GM21529 (cell line): ENCODE data around the gene IGLON5.

Source experiments
- ATAC-seq: cut with Tn5 transposase; IDR thresholded peaks from one replicate; pipeline ENCODE4 v1.9.1; 2021; ENCODE audit not compliant: unreplicated experiment

IGLON5 gene

DNA sequence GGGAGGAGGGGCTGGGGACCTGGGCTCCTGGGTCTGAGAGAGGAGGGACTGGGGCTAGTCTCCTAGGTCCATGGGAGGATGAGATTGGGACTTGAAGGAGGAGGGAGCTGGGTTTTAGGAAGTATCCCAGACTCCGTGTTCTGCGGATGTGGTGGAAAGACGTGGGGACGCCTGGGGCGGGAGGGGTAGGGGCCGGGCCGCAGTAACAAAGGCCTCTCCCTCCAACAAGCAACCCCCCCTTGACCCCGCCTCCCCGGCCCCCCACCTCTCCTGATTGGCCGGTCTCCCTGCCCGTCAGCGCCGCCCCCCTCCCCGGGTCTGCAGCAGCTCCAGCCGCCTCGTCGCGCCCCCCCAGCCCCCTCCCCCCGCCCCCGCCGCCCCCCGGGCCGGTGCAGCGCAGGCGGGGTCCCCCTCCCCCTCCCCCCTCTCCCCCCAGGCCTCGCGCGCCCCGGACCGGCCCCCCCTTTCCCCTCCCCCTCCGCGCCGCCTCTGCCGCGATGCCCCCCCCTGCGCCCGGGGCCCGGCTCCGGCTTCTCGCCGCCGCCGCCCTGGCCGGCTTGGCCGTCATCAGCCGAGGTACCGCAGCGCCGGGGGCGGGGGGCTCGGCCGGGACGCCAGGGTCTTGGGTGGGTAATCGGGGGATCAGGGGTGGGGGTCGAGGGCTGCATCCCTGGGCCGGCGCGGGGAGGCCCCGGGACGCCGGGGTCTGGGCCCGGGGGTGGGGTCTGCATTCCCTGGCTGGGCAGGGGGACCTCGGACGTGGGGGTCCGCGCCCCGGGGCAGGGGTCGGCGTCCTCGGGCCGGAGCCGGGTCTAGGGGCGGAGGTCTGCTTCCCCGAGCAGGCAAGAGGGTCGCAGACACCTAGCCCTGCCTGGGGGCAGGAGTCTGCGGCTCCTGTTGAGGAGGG lies at the start of gene IGLON5:
IGLON5 (plus strand) TSS at position 294 of the 907 bp plus-strand sequence; CDS start at position 498, 204 bp downstream.
- ATAC-seq = no peak

DNA sequence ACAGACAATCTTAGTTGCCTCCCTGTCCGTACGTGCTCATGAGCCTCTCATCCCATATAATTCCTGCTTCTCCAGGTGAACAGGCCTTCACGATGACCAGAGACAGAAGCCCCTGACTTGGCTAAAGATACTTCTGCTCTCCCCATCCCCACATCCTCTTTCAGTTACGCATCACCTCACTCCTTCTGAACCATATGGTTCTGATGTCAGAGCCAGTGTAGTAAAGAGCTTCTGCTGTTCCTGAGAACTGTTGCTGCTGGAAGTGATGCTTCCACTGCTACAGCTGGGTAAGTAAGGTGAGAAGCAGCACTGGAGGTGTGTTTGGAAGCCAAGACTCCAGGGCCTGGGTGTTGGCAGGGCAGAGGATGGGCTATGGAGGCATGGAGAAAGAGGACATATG lies 47.6 kb upstream of the IGLON5 start:
- no peak for ATAC-seq

DNA sequence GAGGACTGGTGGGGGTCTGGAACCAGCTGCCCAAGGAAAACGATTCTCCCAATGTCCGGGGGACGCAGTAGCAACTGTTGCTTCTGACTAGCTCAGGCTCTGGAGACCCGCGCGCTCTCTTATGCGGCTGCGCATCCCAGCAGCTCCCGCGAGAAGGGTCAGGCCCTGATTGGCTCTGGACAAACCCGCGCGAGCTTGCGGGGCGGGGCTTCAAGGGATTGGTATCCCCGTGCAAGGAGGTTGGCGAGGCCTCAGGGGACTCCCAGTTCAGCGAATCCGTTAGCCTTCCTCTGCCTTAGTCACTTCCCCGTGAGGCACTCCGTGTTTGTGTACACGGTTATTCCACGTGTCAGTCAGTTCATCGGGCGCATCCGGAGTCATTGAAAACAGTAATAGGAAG lies 40.4 kb upstream of the IGLON5 start:
- ATAC-seq = no peak

DNA sequence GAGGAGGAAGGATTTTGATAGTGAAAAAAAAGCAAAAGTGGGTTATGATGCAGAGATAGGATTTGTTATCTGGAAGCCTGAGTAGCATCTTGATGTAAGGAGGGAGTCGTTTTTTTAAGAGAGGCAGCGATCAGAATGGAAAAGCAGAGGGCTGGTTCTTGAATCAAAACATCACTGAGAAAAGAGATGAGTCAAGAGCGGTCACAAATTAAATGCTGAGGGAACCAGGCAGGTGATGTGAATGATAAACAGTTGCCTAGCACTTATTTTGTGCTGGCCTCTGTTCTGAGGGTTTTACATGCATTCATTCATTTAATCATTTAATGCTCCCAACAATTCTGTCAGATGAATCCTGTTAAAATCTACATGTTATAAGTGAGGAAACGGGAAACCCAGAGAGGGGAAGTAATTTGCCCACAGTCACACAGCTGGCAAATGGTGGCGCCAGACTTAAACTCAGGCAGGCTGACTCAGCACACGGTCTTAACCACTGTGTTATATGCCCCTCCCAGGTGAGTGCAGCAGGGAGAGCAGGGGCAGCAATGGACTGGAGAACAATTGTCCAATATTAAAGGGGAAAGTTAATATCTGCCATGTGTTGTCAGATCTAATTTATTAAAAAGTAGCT lies 39.1 kb upstream of the IGLON5 start:
- ATAC-seq = no peak

DNA sequence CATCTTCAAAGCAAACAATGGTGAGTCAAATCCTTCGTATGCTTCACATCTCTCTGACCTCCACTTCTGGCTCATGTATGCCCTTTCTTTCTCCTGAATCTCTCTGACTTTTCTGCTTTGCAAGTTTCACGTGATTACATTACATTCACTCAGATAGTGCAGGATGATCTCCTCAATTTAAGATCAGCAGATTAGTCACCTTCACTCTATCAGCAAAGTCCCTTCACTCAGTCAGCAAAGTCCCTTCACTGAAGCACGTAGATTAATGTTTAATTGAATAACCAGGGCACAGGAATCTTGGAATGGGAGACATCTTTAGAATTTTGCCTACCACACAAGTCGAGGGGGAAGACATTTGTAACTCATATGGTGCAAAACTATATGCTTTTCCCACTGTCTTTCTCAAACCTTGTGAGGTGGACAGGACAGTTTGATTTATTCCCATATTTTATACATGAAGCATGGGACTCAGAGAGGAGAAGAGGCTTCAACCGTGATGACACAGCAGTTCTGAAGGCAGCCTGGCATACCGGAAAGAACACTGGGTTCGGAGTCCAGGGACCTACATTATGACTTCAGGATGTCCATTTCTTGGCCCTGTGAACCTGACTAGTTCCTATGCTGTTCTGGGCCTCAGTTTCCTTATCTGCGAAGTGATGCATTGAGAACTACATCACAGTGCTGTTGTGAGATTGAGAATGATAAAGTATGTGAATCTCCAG lies 37.2 kb upstream of the IGLON5 start:
- ATAC-seq = no peak

DNA sequence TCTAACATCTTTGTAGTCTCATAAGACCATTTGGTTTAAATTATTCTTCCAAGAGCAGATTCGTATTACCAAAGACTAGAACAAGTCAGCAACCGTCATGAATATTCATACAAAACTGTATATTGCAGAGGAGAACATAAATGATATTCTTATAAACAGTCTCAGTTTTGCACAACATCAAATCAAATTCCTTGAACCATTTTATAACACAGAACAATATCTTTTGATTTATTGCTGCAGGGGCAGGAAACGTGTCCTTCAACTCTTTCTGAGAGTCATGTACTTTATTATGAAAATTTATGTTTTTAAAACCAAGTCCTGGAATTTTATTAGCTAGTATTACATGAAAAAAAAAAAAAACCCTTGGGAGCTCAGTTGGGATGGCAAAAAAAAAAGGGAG lies 34.3 kb upstream of the IGLON5 start:
- ATAC-seq = no peak

DNA sequence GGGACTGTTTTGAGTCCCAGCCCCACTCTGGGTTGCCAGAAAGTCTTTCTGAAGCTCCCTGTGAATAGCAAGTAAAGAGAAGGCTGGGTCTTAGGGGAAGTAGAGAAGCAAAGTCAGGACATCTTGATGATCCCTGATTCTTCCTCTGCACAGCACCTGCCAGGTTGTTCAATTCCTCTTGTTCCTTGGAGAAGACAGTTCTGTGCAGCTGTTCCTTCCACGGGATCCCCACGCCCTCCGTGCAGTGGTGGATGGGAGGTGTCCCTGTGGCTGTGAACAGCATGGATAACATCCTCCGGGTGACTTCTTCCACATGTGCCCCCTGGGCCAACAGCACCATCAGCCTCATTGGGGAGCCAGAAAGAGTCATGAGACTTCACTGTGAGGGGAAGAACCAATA lies 29.1 kb upstream of the IGLON5 start:
- ATAC-seq = no peak

DNA sequence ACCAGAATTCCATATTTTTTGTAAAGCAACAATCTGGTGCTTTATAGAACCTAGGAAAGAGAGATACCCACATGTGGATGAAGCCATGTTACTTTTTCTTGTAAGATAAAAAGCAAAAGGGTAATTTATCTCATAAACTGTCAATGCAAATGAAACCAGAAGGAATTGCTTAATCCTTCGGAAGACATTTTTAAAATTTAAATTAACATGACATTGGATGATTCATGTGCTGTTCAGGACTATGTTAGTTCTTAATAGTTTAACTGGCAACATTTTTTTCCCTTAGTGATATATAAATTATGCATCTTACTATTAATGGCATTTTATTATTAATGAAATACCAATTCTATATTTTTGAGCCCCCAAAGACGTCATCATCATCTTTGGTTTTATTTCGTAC lies 25.8 kb upstream of the IGLON5 start:
- no peak for ATAC-seq

DNA sequence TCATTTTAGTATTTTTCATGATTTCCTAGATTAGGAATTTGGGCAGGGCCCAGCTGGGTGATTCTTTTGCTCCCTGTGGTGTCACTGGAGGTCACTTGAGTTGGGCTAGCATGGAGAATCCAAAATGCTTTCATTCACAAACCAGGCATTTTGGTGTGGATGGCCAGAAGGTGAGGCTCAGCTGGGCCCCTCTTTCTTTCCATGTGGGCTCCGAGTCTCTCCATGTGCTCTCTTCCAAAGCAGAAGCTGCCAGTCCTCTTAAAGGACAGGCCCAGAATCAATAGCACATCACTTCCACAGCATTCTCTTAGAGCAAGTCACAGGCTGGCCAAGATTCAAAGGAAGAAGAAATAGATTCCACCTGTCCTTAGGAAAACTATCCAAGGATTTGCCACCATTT lies 21.8 kb upstream of the IGLON5 start:
- no peak for ATAC-seq

DNA sequence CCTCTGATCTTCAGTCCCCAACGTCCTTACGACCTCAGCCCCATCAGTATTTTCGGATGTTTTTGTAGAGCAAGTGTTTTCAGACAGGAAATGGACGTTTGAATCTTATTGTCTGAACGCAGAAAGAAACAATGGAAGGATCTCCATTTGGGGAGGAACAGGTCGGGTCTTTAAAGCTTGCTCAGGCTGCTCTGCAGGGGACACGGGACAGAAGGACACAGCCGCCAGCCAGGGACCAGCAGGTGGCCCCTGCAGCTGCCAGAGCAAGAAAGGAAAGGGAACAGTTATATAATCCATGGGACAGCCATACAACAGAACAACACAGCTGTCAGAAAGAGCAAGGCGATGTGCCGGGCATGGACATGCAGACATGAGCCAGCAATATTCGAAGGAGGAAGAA lies 18.5 kb upstream of the IGLON5 start:
- no peak for ATAC-seq

DNA sequence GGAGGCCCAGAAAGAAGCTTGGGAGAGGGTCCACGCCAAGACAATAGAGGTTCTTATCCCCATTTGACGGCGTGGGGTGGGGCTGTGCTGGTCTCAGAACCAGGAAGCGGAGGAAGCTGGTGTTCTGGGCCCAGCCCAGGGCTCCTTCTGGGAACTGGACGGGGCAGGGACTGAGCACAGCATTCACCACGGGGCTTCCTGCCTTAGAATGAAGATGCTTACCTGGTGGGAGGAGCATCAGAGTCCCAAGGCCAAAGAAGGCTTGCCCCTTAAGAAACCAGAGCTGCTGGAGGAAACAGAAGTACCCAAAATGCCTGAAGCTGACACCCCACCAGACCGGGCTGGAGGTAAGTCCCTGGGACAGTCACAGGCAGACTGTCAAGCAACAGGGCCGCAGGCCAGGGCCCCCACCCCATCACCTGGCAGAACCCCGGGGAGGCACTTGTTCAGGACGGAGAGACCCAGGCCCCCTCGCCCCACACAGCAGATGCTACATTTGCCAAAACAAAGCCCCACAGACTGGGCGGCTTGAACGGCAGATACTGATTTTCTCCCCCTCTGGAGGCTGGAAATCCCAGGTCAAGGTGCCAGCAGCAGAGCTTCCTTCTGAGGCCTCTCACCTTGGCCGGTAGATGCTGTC lies 17.8 kb upstream of the IGLON5 start:
- ATAC-seq = no peak

DNA sequence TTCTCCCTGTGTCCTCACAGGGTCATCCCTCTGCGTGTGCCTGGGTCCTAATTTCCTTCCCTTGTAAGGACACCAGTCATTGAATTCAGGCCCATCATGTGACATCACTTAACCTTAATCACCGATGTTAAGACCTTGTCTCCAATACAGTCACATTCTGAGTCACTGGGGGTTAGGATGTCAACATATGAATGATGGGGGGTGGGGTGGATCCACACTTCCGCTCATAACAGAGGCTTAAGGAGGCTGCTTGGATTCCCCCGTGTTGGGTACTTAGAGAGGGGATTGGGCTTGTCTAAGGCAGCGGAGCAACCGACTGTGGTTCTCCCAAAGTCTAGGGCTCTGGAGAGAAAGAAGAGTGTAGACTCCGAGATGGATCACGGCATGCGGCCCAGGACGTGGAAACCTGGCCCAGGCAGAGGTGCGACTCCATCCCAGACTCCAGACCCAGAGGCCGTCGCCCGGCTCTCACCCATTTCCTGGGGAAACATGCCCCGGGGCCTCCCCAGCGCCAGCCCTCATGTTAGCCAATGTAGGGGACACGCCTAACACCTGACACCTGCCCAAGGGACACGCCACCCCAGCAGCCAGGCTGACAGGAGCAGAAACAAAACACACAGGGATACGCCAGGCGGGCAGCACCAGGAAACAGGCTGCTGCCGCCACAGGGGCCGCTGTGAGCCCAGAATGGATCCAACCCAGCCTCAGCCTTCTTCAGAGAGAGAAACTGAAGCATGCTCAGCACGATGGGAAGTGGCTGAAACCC lies 17.1 kb upstream of the IGLON5 start:
- ATAC-seq = no peak

DNA sequence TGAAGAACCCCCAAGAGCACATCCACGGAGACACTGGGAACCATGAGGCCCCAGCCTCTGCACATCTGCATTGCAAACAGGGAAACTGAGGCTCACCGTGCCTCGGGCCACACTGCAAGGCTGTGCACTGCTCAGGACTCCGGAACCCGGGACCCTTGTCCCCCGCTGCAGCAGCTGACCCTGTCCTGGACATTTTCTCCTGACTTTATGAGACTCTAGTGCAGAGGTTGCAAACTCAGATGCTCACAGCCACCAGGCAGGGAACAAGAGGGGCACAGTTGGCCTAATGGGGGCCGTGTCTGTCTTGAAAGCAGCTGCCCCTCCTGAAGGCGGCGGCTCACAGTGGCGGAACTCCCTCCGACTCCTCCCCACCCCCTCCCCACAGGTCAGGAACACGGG lies 16.5 kb upstream of the IGLON5 start:
- ATAC-seq = no peak

DNA sequence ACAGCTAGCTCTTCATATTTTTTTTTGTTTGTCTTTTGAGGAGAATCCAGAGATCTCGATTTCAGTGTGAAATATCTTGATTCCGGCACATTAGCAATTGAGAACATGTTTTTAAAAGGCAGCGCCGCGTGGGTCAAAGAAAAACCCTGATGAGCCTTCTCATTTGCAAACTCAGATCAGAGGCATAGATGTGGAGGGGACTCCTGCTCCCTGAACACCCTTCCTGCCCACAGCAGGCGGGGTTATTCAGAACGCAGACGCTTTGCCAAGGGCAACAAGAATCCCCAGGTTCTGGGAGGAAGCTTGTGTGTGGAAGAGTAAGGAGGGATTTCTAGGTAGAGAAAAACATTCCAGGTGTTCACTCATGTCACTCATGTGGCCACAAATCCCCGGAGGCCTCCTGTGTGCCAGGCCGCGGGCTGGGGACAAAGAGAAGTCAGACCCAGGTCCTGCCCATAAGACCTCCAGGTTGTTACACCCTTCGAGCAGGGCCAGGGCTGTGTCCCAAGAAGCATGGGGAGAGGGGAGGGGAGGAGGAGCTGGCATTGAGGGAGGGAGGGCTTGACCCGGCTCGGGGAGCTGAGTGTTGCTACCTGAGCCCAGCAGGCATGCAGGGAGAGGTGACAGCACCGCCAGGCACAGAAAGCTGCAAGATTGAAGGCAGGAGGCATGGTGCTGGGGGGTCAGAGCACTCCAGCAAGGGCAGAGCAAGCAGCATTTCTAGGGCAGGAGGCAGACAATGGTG lies 15.9 kb upstream of the IGLON5 start:
- no peak for ATAC-seq

DNA sequence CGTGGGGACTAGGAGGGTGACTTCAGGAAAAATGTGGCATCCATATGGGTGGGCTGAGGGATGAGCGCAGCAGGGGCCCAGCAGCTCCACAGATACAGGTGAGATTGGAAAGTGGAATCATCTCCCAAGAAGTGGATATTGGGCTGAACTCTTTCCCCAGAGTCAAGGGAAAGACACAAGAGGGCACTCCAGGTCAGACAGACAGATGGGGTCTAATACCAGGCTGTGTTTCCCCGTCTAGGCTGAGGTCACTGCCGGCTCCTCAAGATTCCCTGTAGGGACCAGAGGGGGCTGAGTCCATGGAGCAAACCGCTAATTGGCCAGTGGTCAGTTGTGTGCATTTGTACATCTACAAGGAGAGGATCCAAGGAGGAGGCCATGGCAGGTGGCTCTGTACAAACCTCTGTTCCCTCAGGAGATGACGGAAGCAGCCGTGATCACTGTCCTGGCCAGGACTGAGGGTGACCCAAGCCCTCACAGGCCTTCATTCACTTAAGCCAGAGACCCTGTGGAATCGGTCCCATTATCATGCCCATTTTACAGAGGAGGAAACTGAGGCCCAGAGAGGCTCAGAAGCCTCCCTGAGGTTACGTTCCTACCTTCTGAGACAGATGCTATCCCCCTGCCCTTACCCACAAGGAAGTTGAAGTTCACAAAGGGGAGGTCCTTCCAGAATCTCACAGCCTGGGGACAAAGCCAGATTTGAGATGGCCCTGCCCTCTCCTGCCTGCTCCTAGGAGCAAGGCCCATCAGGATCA lies 14.9 kb upstream of the IGLON5 start:
- ATAC-seq = no peak

DNA sequence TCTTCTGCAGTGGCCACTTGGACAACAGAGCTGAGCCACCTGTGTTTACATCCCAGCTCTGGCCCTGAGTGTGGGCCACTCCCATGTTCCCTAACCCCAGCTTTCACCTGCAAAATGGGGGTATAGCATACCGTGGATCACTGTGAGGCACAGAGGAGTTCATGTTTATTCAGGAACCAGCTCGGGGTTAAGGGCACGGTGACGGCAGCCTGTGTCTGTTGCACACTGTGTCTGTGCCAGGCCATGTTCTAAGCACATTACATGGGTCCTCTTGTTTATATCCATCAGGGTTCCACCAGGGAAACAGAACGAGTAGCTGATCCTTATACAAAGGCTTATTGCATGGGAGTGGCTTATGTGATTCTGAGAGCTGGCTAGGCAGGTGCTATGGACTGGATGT lies 14.0 kb upstream of the IGLON5 start:
- ATAC-seq = no peak

DNA sequence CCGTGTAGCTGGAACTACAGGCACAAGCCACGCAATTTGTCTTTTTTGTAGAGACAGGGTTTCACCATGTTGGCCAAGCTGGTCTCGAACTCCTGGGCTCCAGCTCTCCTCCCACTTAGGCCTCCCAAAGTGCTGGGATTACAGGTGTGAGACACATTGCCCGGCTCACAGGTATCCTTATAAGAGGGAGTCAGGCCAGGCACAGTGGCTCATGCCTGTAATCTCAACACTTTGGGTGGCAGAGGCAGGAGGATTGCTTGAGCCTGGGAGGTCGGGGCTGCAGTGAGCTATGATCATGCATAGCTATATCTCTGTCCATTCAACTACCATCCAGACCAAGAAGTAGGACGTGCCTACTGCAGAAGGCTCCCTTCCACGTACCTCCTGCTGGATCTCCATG lies 10.2 kb upstream of the IGLON5 start:
- ATAC-seq = no peak

DNA sequence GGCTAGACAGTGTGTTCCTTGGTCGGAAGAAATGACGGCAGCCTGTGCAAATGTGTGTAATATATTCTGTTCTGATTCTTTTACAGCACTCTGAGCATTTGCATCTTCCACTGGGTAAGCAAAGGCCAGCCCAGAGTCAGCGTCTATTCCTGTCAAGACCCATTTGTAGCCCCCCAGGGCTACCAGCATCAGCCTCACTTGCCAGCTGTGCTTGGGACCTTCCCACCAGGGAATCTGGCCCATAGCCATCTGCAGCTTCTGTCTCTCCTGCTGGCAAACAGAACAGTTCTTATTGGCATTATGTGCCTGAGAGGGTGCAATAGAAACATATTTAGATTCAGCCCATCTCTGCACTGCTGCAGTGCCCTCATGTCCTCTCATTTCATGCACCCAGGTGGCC lies 6.0 kb upstream of the IGLON5 start:
- no peak for ATAC-seq

DNA sequence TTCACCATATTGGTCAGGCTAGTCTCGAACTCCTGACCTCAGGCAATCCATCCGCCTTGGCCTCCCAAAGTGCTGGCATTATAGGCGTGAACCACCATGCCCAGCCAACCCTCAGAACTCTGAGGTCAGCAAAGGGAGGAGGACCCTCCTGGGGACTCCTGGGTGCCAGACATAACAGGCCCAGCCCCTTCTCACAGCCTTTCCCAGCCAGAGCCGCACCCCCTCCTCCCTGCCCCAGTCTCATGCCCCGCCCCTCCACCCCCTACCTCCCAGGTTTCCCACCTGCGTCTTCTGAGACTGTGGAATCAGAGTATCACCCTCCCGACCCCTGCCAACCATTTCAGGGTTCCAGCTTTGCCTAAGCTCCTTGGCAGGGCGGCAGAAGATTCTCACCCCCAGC lies 5.2 kb downstream of the IGLON5 start:
- ATAC-seq = no peak
